GM18505 (cell line): ENCODE measurements around the gene GRID1.

ENCODE experiments used
- ATAC-seq: cut with Tn5 transposase; IDR thresholded peaks from one replicate; pipeline ENCODE4 v1.9.1; 2021; ENCODE audit not compliant: unreplicated experiment
- POLR2A ChIP-seq: IDR thresholded peaks from 4 replicates; pipeline ENCODE4 v1.6.1; 2011; ENCODE audit warnings: borderline replicate concordance; ENCODE audit not compliant: insufficient read depth, insufficient read length; ENCODE audit errors: extremely low read depth

Gene GRID1

DNA sequence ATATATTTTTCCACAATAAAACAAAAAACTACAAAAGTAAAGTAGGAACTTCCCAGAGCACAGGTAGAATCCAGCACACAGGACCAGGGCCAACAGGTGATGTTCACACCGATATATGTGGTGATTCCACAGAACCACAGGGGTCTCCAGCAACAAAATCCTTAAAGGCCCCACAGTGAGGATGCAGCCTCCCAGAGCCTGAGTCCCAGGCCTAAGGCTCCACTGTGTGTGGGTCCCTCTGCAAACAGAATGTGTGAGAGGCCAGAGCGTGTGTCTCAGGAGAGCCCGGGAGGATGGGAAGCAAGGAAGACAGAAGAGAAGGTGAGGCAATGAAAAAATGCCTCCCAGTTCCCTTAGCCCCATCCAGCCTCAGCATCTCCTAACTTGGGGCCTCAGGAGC lies 173.9 kb downstream of the GRID1 start:
- no peak for TF ChIP-seq POLR2A
- ATAC-seq: no peak

DNA sequence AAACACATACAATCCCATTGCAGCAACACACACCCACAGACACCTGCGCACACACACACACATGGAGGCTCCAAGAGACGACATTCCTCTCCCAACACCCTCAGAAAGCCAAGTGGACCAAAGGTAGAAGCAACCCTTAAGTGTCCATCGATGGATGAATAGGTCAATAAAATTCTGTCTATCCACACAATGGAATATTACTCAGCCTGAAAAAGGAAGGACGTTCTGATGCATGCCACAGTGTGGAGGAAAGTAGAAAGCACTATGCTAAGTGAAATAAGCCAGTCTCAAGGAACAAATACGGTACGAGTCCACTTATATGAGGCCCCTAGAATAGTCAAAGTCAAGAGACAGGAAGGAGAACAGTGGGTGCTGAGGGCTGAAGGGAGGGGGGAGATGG lies 174.4 kb downstream of the GRID1 start:
- TF ChIP-seq POLR2A: no peak
- no peak for ATAC-seq

DNA sequence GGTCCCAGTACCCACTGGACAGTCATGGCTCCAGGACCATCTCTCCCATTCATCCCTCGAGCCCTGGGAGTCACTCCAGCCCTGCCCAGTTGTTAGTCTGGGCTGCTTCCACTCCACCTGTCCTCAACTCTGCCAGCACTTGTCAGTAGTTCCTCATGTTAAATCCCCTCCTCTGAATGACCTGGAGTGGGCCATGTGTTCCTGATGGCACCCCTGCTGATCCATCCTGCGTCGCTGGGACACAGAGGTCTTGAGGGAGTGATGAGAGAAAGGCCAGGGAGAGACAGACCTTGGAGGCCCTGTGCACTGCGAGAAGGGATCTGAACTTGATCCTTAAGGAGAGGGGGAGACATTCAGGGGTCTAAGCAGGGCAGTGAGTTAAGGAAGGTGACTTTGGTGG lies 174.9 kb downstream of the GRID1 start:
- ATAC-seq: no peak

DNA sequence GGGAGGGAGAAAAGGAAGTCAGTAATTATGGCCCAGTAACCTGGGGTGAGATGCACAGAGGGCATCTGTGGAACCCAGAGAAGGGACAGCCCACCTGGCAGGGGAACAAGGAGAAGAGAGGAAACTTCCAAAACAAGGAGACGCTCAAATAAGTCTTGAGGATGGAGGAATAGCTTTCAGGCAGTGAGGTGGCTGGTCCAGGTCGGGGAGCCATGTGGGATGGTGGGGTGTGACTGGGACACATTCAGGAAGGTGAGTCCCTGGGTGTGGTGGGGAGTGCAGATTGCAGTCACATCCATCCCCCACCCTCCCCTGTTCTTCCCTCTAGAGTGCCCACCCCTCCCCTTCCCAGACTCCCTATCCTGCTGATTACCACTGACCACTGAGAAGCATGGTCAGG lies 175.4 kb downstream of the GRID1 start:
- ATAC-seq: no peak
- TF ChIP-seq POLR2A: no peak

More for the DNA sequence above, 174.9 kb downstream of the GRID1 start:
- TF ChIP-seq POLR2A: no peak

DNA sequence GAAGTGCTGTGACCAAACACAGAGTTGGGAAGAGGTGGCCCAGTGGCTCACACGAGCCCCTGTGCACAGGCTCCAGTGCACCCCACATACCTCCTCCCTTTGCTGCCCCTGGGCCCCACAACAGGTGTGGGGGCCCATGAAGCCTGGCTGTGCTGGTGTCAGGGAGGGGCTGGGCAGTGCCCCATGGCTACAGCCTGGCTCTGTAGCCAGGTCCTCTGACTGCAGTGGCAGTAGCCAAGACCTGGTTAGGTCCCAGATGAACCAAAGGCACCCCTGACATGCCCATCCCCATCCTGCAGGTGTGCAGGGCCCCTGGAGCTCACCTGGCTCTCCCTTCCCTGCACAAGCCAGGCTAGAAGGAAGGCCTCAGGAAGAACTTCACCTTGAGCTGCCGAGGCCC lies 176.3 kb downstream of the GRID1 start:
- ATAC-seq: no peak
- no peak for TF ChIP-seq POLR2A

DNA sequence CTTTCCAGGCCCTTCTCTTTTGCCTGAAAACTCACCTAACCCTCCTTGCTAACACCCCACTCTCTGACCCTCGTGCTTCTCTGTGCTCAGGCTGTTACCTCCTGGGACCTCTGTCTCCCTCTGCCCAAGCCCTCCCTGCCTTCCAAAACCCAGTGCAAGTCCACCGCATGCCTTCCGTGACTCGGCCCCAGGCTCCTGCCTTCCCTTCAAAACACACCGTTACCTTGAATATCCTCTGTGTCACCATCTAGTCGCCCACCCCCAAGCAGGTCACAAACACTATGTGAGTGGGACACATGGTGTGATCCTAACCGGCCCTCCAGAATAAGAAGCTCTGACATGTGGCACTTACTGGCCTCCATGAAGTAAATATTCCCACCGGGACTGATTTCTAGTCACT lies 176.7 kb downstream of the GRID1 start:
- no peak for ATAC-seq
- TF ChIP-seq POLR2A: no peak

DNA sequence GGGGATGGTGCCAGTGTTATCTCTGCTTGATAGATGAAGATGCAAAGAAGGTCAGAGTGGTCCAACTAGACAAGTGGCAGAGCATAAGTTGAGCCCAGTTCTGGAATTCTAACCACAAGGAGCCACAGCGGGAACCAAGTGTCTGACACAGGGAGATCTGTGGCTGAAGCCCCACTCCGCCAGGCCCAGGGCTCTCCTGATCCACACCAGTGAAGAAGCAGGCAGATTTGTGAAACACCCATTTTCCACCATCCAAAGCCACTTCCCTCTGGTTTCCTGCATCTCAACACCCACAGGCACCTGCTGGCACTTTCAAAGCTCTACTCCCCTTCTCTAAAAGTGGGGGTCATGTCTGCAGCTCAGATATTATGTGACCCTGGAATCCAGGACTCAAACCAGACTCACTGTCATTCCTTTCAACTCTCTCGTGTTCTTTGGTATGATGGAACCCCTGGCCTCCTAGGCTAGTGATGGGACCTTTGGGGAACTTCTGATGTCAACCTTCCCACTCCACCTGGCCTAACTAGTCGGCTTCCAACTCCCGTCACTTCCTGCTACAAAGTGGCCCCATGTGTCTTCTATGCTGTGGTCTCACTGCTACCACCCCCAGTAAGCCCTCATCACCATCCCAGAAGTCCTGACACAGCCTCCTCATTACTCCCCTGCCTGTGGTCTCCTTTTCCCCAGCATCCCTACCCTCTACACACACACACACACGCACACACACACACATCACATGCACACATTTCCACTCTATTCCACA lies 177.6 kb downstream of the GRID1 start:
- TF ChIP-seq POLR2A: no peak
- ATAC-seq: no peak

DNA sequence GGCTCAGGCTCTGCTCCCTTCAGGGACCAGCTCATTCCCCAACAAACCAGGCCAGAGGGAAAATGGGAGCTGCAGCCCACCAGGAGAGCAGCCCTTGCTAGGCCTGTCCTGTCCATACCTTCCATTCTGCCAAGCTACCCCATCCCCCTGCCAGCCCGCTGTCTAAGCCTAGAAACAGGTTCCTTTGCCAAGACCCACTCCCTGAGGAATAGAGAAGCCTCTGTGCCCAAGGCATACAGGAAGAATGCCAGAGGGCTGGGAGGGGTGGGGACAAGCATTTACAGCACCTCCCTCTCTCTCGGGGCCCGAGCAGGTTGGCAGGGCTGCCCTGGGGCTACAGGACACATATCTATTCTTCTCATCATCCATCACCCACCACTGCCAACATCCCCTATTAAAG lies 178.3 kb downstream of the GRID1 start:
- TF ChIP-seq POLR2A: no peak
- no peak for ATAC-seq

DNA sequence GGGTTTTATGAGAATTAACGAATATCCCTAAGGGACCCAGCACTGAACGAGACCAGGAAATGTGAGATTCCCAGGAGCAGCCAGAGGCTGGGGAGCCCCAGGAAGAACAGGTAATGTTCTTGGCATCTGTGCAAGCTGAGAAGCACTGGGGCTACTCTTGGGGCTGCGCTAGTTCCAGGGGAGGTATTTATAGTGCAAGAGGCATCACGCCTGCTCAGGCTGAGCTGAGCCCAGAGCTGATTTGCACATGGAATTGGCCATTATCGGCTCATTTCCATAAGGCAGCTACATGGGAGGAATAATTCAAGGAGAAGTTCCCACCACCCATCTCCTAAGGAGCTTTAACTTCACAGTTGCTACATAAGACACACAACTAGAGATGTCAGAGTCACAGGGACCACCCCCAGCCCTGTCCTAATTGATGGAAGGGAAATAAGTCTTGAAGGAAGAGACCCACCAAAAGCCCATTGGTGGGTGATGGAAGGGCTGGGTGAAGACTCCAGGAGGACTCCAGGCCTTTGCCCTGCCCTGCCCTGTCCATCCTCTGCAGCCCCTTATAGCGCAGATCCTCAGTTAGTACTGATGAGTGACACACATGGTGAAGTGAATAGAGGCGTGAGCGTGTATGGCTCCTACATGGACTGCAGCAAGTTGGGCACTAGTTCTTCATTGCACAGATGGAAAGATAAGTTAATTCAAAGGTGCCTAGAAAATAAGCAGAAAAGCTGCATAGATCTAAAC lies 178.9 kb downstream of the GRID1 start:
- no peak for TF ChIP-seq POLR2A
- ATAC-seq: no peak

DNA sequence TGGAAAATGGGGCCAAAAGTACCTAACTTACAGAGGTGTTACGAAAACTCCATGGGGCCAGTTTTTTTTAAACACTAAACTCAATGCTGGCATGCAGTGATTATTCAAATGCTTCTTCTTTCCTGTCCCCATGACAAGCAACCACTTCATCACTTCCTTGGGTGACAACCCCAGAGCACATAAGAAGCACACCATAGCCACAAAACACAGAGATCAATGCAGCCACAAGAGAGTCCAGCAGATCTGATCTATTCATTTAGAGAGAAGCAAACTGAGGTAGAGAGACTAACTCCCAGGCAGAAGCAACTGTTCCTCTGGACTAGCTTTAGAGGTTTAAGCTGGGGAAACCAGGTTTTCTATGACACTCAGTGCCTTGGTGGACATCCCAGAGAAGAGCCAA lies 180.0 kb downstream of the GRID1 start:
- no peak for ATAC-seq
- no peak for TF ChIP-seq POLR2A

DNA sequence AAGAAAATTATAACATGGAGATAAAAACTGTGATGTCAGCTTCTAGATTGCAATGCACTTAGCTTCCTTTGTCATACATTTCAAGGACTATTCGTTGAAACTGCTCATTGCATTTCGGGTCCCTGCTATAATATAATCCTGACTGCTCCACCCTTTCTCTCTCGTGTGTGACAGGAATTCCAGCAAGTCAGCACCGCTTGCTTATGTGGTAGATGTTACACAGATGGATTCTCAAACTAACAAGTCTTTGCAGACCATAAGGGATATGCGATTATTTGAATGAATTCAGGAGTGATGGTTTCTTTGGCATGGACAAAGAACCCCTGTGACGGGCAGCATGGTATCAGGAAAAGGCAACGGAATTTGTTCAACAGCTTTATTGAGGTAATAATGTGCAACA lies 184.0 kb downstream of the GRID1 start:
- TF ChIP-seq POLR2A: no peak
- ATAC-seq: no peak

DNA sequence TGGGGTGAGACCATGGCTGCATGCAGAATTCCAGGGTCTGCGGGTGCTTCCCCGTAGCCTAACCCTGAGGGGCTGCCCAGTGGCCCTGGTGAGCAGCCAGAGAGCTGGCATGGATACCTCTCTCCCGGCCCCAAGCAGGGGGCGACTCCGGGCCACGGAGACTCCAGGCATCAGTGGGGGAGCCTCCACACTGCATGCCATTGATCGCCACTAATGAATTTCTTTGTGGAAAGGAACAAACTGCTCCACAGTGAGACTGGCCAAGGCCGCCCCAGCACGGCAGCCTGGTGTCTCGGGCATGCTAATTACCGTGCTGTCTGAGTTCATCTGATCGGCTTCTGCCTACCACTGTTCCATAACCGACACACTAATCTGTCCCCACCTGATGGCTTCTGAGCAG lies 184.4 kb downstream of the GRID1 start:
- TF ChIP-seq POLR2A: no peak
- ATAC-seq: no peak

DNA sequence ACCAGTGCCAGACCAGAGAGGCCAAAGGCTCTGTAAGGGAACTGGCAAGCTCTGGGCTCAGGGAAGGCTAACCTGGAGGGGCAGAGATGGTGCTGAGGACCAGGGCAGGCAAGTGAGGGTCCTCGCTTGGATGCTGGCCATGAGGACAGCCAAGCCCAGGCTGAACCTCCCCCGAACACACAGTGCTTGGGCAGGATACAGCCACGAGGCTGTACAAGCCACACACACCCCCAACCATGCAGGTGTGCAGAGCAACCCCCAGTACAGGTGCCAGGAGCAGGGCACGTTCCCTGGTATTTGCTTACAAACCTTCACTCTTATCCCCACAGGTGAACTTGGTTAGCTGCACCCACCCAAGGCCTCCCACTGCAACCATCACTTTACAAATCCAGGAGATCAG lies 185.7 kb downstream of the GRID1 start:
- TF ChIP-seq POLR2A: no peak
- no peak for ATAC-seq

DNA sequence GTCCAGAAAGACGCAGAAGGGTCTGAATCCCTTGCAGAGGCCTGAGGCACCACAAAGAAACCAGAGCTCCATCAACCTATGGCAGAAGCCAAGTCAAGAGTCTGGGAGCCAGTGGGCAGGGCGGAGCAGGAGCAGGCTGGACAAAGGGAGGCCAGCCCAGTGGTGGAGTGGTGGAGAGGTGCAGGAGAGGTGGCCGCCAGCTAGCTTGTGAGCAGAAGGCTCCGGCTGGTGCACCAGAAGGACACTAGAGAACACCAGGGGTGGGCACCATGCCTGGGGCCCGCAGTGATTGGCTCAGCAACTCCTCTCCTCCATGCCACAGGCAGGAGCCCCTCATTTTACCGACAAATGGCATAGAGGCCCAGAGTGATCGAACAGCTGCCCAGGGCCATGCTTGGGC lies 186.6 kb downstream of the GRID1 start:
- TF ChIP-seq POLR2A: no peak
- ATAC-seq: no peak
